K562 (cell line): ENCODE results near the gene ATG12. TPM values are rescaled to one million over a fixed set of nuclear protein-coding genes. Genes with fewer than 3 reads are reported as not detected.

Experiments
- C11orf30 ChIP-seq: fragments of 450-650 bp; IDR thresholded peaks from 2 replicates; pipeline ENCODE4 v1.6.1; 2016; ENCODE audit warnings: low read depth, mild to moderate bottlenecking
- CBFA2T3 ChIP-seq: fragments of 450-650 bp; IDR thresholded peaks from 2 replicates; pipeline ENCODE4 v1.6.1; 2017
- ELF1 ChIP-seq: fragments of 200-800 bp; sonication (Bioruptor generic); IDR thresholded peaks from 2 replicates; pipeline ENCODE4 v1.6.1; 2016; ENCODE audit warnings: missing genetic modification characterization, missing compliant biosample characterization
- HDAC6 ChIP-seq: IDR thresholded peaks from 2 replicates; pipeline ENCODE4 v1.6.1; 2012; ENCODE audit warnings: low read depth, mild to moderate bottlenecking, control low read depth, inconsistent platforms, low read length, moderate library complexity
- MAFG ChIP-seq: fragments of 450-650 bp; conservative IDR thresholded peaks from 2 replicates; pipeline ENCODE4 v1.6.1; 2016; ENCODE audit warnings: missing genetic modification characterization, missing compliant biosample characterization
- PHB ChIP-seq: fragments of 250-450 bp; sonication (Bioruptor Pico); IDR thresholded peaks from 2 replicates; pipeline ENCODE4 v1.5.0; 2021
- RCOR1 ChIP-seq, 2 experiments: IDR thresholded peaks; 2 replicates each; pipeline ENCODE4 v1.6.1; 2012; ENCODE audit warnings: low read depth in 2 of 2, low read length in 2 of 2, borderline replicate concordance in 1 of 2, improper control_type of control experiment in 1 of 2
- SIN3B ChIP-seq: fragments of 450-650 bp; IDR thresholded peaks from 2 replicates; pipeline ENCODE4 v1.6.1; 2017; ENCODE audit warnings: low read depth, mild to moderate bottlenecking, moderate library complexity
- SMARCC2 ChIP-seq: fragments of 450-650 bp; IDR thresholded peaks from 2 replicates; pipeline ENCODE4 v1.6.1; 2017; ENCODE audit warnings: antibody characterized with exemption, moderate library complexity, mild to moderate bottlenecking, low read depth
- SRF ChIP-seq, 2 experiments: fragments of 250-450, 450-650 bp in 1 of 2; sonication (Bioruptor Pico) in 1 of 2; sonication (generic) in 1 of 2; formaldehyde crosslinking; IDR thresholded peaks; 2 replicates each; pipeline versions ENCODE4 v1.5.0 to v1.5.1; 2020 to 2022; ENCODE audit warnings: mild to moderate bottlenecking in 1 of 2, missing genetic modification reagents in 1 of 2
- TEAD1 ChIP-seq, 2 experiments: fragments of 450-650 bp in 1 of 2; sonication (generic) in 1 of 2; formaldehyde crosslinking; IDR thresholded peaks; 2 replicates each; pipeline versions ENCODE4 v1.4.0 to v1.8.0; 2020 to 2022; ENCODE audit warnings: mild to moderate bottlenecking in 2 of 2, missing genetic modification reagents in 1 of 2
- TFAM ChIP-seq: fragments of 250-450 bp; sonication (Bioruptor Pico); conservative IDR thresholded peaks from 2 replicates; pipeline ENCODE4 v1.5.0; 2021; ENCODE audit warnings: mild to moderate bottlenecking, moderate library complexity
- ZBTB9 ChIP-seq: fragments of 450-650 bp; formaldehyde crosslinking; IDR thresholded peaks from 2 replicates; pipeline ENCODE4 v1.4.0; 2020; ENCODE audit warnings: mild to moderate bottlenecking, moderate library complexity
- ZC3H8 ChIP-seq: fragments of 450-650 bp; IDR thresholded peaks from 2 replicates; pipeline ENCODE4 v1.6.1; 2017
- ZNF232 ChIP-seq: sonication (generic); formaldehyde crosslinking; IDR thresholded peaks from 2 replicates; pipeline ENCODE4 v1.8.0; 2022; ENCODE audit warnings: mild to moderate bottlenecking, missing genetic modification reagents
- ZNF316 ChIP-seq: fragments of 450-650 bp; IDR thresholded peaks from 2 replicates; pipeline ENCODE4 v1.6.1; 2016
- ZNF696 ChIP-seq: fragments of 250-450 bp; sonication (Bioruptor Pico); conservative IDR thresholded peaks from 2 replicates; pipeline ENCODE4 v1.4.0; 2020; ENCODE audit warnings: mild to moderate bottlenecking, moderate library complexity
- polyA plus RNA-seq, 8 experiments: library from polyadenylated mRNA; depleted of rRNA in 4 of 8; stranded (reverse) in 5 of 8; unstranded in 3 of 8; fragments of >200 nt; fragmentation: Nextera tagmentation in 2 of 8; fragmentation: Illumina TruSeq in 1 of 8; extraction: Ambion mirVana in 2 of 8; extraction: Trizol in 1 of 8; gene quantifications; 2 replicates each; pipeline versions ENCODE4 v1.2.1 to v1.2.3, GENCODE V29; 2011 to 2014; ENCODE audit warnings: inconsistent platforms in 1 of 8, missing spikeins in 1 of 8
- total RNA-seq, 7 experiments: library from RNA; depleted of rRNA in 6 of 7; stranded (reverse); fragments of >200 nt in 6 of 7; fragmentation: Illumina TruSeq in 2 of 7; extraction: Trizol in 2 of 7; gene quantifications; 2 replicates each; pipeline versions ENCODE4 v1.2.1 to v1.2.3, GENCODE V29; 2011 to 2021; ENCODE audit warnings: low replicate concordance in 1 of 7
- TF ChIP-seq, protein P1 (sequence below): sonication (generic); formaldehyde crosslinking; IDR thresholded peaks from 2 replicates; pipeline ENCODE4 v1.8.0; 2022; ENCODE audit warnings: mild to moderate bottlenecking, missing genetic modification reagents, borderline replicate concordance
- TF ChIP-seq, protein P2 (sequence below): fragments of 250-450 bp; sonication (Bioruptor Pico); IDR thresholded peaks from 2 replicates; pipeline ENCODE4 v1.8.0; 2021; ENCODE audit warnings: moderate library complexity, mild to moderate bottlenecking, inconsistent platforms
- TF ChIP-seq, protein P3 (sequence below): fragments of 250-450 bp; sonication (Bioruptor Pico); IDR thresholded peaks from 2 replicates; pipeline ENCODE4 v1.5.1; 2021; ENCODE audit warnings: mild to moderate bottlenecking
- TF ChIP-seq, protein P4 (sequence below): fragments of 250-450 bp; sonication (Bioruptor Pico); IDR thresholded peaks from 2 replicates; pipeline ENCODE4 v1.8.0; 2021; ENCODE audit warnings: mild to moderate bottlenecking, moderate library complexity
- TF ChIP-seq, protein P5 (sequence below): fragments of 450-650 bp; IDR thresholded peaks from 2 replicates; pipeline ENCODE4 v1.6.1; 2016; ENCODE audit warnings: mild to moderate bottlenecking

The ATG12 gene
- total and polyA plus RNA-seq, 9 of the 15 experiments (the other 6 are each of a cell fraction or from before 2014, with no cell fraction given), result 21.6 to 132 (median 61.3) TPM

DNA sequence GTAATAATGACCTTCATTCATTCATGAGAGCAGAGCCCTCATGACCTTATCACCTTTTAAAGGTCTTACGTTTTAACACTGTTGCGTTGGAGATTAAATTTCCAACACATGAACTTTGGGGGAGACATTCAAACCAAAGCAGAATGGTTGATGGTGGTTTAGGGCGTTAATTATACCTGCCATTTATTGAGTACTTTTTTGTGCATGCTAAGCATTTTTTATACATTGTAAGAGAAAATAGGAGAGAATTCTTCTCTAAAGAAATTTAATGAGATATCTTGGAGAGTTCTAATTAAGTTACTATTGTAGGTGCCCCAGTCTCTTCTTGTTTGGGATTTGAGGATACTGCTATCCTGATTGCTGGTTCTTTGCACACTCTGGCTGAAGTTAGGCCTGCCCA, 12.8 kb upstream of the ATG12 start (continued):
- TF ChIP-seq, protein P1, sequence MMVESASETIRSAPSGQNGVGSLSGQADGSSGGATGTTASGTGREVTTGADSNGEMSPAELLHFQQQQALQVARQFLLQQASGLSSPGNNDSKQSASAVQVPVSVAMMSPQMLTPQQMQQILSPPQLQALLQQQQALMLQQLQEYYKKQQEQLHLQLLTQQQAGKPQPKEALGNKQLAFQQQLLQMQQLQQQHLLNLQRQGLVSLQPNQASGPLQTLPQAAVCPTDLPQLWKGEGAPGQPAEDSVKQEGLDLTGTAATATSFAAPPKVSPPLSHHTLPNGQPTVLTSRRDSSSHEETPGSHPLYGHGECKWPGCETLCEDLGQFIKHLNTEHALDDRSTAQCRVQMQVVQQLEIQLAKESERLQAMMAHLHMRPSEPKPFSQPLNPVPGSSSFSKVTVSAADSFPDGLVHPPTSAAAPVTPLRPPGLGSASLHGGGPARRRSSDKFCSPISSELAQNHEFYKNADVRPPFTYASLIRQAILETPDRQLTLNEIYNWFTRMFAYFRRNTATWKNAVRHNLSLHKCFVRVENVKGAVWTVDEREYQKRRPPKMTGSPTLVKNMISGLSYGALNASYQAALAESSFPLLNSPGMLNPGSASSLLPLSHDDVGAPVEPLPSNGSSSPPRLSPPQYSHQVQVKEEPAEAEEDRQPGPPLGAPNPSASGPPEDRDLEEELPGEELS (CRISPR knock-in tag), result no peak
- no peak for TF ChIP-seq TFAM (CRISPR knock-in tag)
- no peak for TF ChIP-seq ZNF232 (CRISPR knock-in tag)
- no peak for TF ChIP-seq CBFA2T3
- TF ChIP-seq, protein P2, sequence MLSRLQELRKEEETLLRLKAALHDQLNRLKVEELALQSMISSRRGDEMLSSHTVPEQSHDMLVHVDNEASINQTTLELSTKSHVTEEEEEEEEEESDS (CRISPR knock-in tag), result no peak
- TF ChIP-seq, protein P3, sequence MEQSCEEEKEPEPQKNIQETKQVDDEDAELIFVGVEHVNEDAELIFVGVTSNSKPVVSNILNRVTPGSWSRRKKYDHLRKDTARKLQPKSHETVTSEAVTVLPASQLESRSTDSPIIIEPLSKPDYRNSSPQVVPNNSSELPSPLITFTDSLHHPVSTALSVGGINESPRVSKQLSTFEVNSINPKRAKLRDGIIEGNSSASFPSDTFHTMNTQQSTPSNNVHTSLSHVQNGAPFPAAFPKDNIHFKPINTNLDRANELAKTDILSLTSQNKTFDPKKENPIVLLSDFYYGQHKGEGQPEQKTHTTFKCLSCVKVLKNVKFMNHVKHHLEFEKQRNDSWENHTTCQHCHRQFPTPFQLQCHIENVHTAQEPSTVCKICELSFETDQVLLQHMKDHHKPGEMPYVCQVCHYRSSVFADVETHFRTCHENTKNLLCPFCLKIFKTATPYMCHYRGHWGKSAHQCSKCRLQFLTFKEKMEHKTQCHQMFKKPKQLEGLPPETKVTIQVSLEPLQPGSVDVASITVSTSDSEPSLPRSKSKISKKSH, result no peak
- no peak for TF ChIP-seq SMARCC2
- no peak for TF ChIP-seq ZNF696 (CRISPR knock-in tag)
- 0 out of 2 replicates have a peak, but pooled peaks have one; percentile 45 for TF ChIP-seq MAFG
- TF ChIP-seq ZBTB9 (CRISPR knock-in tag), result no peak
- TF ChIP-seq C11orf30, result peak; percentile 45
- TF ChIP-seq ELF1, result no peak
- TF ChIP-seq, protein P4, sequence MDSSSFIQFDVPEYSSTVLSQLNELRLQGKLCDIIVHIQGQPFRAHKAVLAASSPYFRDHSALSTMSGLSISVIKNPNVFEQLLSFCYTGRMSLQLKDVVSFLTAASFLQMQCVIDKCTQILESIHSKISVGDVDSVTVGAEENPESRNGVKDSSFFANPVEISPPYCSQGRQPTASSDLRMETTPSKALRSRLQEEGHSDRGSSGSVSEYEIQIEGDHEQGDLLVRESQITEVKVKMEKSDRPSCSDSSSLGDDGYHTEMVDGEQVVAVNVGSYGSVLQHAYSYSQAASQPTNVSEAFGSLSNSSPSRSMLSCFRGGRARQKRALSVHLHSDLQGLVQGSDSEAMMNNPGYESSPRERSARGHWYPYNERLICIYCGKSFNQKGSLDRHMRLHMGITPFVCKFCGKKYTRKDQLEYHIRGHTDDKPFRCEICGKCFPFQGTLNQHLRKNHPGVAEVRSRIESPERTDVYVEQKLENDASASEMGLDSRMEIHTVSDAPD, result no peak
- peak; percentile 80 for TF ChIP-seq ZNF316
- TF ChIP-seq, protein P5, sequence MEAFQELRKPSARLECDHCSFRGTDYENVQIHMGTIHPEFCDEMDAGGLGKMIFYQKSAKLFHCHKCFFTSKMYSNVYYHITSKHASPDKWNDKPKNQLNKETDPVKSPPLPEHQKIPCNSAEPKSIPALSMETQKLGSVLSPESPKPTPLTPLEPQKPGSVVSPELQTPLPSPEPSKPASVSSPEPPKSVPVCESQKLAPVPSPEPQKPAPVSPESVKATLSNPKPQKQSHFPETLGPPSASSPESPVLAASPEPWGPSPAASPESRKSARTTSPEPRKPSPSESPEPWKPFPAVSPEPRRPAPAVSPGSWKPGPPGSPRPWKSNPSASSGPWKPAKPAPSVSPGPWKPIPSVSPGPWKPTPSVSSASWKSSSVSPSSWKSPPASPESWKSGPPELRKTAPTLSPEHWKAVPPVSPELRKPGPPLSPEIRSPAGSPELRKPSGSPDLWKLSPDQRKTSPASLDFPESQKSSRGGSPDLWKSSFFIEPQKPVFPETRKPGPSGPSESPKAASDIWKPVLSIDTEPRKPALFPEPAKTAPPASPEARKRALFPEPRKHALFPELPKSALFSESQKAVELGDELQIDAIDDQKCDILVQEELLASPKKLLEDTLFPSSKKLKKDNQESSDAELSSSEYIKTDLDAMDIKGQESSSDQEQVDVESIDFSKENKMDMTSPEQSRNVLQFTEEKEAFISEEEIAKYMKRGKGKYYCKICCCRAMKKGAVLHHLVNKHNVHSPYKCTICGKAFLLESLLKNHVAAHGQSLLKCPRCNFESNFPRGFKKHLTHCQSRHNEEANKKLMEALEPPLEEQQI, result no peak
- no peak for TF ChIP-seq ZC3H8
- no peak for TF ChIP-seq TEAD1 (CRISPR knock-in tag; IDR thresholded peaks at IDR 0.05)
- TF ChIP-seq SRF (CRISPR knock-in tag; IDR thresholded peaks at IDR 0.05), result no peak
- no peak for TF ChIP-seq RCOR1 (IDR thresholded peaks at IDR 0.05; ENCODE audit: borderline replicate concordance in 1 of 2, low read depth in 2 of 2, low read length in 2 of 2)
- no peak for TF ChIP-seq PHB (CRISPR knock-in tag)
- no peak for TF ChIP-seq SIN3B
- TF ChIP-seq HDAC6, result no peak
